ENCODE measurements around the gene COX10.
"Not testable (repeated sequence)": the region's sequence is repeated elsewhere in the genome, so short reads cannot be mapped to it uniquely, and the experiment has no call there.

Gene COX10

DNA sequence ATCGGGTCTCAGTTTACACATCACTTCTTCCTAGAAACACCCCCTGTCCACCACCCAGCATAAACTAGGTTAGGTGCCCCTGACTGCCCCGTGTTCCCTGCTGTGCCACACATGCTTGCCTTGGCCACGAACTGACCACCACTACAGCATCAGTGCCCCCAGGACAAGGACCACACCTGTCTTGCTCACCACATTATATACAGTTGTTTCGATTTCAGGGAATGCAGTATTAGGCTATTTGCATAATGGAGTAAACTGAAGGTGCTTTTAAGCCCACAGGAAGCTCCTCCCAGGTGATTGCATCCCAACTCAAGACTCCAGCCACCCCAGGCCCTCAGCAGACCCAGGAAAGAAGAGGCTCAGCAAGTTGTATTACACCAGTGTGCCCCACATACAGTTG lies 117.1 kb downstream of the COX10 start:
- DNase-seq: not testable (repeated sequence)

- not testable (repeated sequence) for DNase-seq
Observed at GRCh38 chr17:14190774-14191173, 121.5 kb downstream of the COX10 start.

DNA sequence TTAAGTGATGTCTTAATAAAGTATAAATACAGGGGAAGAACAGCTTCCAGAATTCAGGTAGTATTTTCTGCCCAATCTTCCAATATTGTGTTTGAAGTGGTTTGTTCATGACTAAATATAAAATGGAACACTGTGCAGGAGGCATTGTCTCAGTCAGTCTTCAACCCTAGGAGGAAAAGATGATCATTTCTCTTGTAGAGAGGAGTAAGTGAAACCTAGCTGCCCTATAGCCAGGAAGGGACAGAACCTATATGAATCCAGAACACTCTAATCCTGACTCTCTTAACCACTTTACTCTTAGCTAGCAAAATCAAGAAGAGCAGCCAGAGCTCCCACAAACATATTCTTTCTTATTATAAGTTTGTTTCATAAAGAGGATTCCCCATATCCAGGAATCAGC lies 122.2 kb downstream of the COX10 start:
- not testable (repeated sequence) for DNase-seq

GRCh38 chr17:14192039-14192438 lies 122.7 kb downstream of the COX10 start:
- DNase-seq: not testable (repeated sequence)

DNA sequence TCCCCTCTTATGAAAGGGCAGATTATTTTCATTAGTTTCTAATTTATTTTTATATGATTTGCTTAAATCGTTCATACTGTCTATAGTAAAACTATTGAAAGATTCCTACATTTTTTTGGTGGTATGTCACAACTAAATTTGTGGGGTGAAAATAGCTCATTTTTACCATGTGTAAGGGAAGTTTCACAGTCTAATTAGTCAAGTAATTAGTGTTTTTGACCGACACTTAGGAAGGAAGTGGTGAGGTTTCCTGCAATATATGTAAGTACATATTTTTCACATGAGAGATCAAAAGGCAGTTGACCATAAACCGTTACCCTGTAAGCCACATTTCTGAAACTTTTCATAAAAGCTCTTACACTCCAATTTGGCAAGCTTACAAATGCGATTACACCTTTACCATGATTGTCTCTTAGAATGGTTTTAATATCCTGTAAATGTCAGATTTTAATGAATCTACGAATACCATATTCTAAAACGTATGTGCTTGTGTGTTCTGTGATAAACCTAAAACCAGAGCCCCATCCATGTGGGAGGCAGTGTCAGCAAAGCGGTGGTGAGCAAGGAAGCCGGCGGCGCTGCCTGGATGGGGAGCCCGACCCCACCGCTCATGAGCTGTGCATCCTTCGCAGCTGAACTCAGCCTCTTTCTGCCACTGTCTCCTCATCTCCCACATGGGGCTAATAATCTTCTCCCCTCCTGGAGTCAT lies 123.5 kb downstream of the COX10 start:
- not testable (repeated sequence) for DNase-seq

DNA sequence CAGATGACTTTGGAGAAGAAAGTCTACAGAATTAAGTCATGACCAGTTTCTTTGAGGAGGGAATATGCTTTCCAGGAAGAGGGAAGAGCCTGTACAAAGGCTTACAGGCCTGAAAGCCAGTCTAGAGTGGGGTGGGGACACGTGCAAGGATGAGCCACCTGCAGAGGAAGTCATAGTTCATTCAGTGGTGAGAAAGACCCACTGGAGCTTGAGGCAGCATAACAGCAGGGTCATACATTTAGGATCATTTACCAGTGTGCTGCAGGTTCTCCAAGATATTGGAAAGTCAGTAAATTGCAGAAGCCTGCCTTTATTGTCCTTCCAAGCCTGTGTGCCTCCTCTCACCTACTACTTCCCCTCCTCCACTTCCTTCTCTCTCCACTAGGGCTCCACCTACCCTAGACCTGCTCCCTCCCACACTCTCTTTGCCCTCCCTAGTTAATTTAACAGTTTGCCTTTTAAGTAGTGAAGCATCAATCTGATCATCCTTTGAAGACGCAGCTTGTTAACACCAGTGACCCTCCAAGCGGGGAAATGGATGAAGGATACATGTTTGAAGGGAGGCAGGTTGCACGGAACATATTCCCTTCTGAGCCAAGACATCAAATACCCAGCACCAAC lies 127.2 kb downstream of the COX10 start:
- no peak for DNase-seq

GRCh38 chr17:14197057-14197456 lies 127.8 kb downstream of the COX10 start:
- no peak for DNase-seq

DNA sequence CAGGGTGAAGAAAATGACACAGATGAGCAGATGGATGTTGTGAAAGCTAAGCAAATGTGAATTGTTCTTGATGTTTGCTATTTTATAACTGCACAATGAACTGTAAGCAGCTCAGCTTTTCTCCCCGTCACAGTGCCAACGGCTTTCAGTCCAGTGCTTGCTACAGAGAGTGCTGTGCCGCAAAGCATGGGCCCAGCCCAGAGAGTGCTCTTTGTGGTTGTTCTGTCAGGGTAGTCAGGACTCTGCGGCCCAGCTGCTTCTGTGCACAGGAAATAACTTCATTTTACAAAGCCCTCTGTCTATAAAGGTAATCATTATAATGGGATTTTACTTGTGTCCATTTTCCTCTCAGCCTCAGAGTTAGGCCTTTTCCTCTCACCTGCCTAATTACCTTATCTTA lies 128.3 kb downstream of the COX10 start:
- DNase-seq: no peak

DNA sequence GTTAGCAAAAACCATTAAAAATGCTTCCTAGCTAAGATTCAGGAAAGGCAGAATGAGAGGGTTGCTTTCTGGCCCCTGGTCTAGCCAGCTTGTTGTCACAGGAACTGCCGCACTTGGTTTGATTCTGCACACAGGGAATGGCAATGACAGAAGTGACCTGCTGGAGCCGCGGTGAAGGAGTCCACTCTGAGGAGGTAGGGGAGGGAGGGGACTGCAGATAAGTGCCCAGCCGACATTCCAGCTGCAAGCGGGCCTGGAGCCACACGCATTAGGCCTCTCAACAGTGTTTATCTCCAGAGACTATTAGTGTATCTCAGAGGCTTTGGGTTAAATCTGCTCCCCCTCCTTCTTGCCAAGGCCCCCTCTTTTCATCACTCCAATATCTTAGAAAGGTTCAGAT lies 128.7 kb downstream of the COX10 start:
- DNase-seq: no peak

GRCh38 chr17:14198575-14198974 lies 129.3 kb downstream of the COX10 start:
- DNase-seq: no peak

- no peak for DNase-seq
Observed at GRCh38 chr17:14199601-14200000, 130.3 kb downstream of the COX10 start.

GRCh38 chr17:14200354-14200753 lies 131.1 kb downstream of the COX10 start:
- no peak for DNase-seq

DNA sequence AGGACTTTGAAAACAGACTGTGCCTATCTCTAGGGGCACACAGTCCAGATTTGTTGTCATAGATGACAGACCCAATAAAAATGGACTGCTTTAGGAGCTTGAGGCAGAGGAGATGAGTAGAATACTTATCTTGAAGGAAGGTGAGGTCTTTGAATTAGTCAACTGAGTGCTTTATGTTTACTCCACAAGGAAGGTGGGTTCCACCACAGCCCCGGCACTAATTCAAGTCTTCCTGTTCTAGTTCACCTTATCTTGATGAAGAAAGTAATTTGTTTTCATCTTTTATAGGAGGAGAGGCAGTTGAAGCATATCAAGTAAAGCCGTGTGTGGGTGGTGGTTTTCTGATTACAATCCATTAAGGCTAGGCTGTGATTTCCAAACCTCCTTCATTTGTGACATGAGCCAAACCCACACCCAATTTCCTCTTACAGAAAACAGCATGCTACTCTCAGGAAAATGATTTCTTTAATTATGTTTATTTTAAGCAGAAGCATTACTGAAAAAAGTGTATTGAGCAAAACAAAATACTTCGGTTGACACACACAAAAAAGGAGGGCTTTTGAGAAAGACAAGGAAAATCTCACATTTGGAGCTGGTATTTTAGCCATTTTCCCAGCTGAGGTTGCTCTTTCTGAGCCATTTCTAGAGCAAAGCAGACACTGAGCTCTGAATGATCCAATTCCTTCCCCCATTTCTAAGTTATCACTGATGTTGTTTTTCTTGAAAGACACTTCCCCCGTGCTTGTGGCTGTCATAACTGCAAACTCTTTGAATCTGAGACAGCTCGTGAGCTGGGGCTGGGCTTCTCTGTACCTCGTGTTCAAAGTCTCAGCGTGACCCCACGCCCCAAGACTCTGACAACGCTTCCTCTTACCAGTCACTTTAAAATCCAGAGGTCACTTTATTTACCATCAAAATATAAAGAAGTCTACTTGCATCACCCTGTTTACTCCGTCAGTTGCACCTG lies 132.0 kb downstream of the COX10 start:
- no peak for DNase-seq

DNA sequence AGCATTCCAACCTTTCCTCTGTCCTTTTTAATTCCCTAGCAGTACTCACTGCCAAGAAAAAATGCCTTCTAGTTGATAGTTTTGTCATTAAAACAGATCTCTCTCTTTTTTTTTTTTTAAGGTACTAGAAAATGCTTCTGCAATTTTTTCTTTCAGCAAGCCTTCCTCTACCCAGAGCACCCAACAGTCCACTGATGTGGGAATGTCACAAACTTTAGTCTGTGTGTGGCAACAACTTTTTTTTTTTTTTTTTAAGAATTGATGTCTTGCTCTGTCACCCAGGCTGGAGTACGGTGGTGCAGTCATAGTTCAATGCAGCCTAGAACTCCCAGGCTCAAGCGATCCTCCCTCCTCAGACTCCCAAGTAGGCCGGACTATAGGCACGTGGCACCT lies 132.7 kb downstream of the COX10 start:
- no peak for DNase-seq

DNA sequence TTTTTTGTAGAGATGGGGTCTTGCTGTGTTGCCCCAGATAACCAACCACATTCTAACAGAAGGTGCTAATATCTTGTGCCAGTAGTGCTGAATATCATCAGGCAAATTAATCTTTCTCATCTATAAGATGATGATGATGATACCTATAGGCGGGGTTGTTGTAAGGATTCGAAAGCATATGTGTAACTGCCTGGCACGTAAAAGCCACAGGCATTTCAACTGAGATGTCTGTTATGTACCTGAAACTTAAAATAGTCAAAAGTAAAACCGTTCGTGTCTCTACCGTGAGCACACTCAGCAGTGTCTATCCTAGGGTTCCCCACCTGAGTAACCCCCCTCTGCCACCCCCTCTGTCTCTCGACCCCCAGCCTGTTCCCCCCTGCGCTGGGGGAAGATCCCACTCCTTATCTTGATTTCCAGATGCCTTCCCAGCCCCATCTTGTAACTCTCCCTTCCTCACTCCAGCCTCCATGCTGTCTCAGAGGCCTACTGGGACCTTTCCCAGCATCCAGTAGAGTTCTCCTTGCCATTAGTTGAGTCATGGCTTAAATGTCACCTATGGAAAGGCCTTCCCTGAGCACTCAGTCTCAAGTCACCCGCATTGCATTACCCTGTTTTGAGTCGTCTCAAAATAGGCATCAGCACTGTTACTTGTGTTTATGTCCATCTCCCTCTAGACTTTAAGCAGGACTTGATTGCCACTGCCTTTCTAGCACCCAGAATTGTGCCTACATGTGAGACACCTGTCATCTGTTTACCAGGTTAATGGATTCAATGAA lies 133.3 kb downstream of the COX10 start:
- no peak for DNase-seq

- DNase-seq: no peak
Observed at GRCh38 chr17:14203388-14203787, 134.1 kb downstream of the COX10 start.

- DNase-seq: no peak
Observed at GRCh38 chr17:14204084-14204483, 134.8 kb downstream of the COX10 start.

GRCh38 chr17:14204546-14204945 lies 135.2 kb downstream of the COX10 start:
- no peak for DNase-seq

- DNase-seq: no peak
Observed at GRCh38 chr17:14205380-14205779, 136.1 kb downstream of the COX10 start.

GRCh38 chr17:14205992-14206461 lies 136.7 kb downstream of the COX10 start:
- DNase-seq: no peak

DNA sequence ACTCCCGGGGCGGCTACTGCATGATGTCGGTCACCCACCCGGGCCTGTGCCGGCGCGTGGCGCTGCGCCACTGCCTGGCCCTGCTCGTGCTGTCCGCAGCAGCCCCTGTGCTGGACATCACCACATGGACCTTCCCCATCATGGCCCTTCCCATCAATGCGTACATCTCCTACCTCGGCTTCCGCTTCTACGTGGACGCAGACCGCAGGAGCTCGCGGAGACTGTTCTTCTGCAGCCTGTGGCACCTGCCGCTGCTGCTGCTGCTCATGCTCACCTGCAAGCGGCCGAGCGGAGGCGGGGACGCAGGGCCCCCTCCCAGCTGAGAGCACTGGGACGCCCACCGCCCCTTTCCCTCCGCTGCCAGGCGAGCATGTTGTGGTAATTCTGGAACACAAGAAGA lies 137.6 kb downstream of the COX10 start:
- no peak for DNase-seq

DNA sequence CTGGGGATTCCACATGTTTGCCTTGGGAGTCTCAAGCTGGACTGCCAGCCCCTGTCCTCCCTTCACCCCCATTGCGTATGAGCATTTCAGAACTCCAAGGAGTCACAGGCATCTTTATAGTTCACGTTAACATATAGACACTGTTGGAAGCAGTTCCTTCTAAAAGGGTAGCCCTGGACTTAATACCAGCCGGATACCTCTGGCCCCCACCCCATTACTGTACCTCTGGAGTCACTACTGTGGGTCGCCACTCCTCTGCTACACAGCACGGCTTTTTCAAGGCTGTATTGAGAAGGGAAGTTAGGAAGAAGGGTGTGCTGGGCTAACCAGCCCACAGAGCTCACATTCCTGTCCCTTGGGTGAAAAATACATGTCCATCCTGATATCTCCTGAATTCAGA lies 138.5 kb downstream of the COX10 start:
- DNase-seq: no peak

DNA sequence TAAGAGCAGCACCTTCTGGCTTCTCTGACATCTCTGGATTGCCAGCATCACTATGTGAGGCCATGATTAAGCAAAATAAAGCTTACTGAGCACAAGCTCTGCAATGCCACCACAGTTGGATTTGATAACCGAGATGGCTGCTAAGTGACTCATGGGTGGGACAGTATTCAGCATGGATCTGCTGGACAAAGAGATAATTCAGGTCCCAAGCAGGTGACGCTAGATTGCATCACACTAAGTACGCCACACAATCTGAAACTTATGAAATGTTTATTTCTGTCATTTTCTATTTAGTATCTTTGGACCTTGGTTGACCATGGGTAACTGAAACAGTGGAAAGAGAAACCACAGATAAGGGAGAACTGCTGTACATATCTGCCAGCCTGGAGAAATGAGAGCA lies 139.9 kb downstream of the COX10 start:
- no peak for DNase-seq

All from bone marrow (tissue), 2 donors.